Activated CD4-positive, CD25-positive, alpha-beta regulatory T cell (primary cell): Measurements from ENCODE around the gene BMPER.
"Not testable (repeated sequence)": the region's sequence is repeated elsewhere in the genome, so short reads cannot be mapped to it uniquely, and the experiment has no call there.

Experiments
- DNase-seq, 4 experiments: peaks; one replicate each; lab custom pipeline; 2025; lab: John Stamatoyannopoulos, UW

Gene BMPER

DNA sequence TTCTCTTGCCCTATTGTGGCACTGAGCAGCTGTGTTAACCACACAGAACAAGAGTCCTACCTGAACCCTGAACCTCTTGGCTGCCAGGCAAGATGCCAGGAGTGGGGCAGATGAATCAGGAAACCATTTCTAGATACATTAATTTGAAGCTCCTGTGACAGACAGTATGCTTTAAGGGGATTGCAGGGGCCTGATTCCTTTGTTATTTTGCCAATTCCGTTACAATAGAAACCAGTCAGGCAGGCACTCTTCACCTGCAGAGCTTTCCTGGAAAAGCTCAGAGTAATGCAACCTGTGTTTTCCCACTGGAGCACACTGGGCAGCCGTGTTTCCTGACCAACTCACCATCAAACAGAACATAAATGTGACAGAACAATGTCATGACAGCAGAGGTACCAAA is 233.1 kb downstream of the BMPER start:
- no peak for DNase-seq

- no peak for DNase-seq
Observed at GRCh38 chr7:34139086-34139485, 233.7 kb downstream of the BMPER start.

DNA sequence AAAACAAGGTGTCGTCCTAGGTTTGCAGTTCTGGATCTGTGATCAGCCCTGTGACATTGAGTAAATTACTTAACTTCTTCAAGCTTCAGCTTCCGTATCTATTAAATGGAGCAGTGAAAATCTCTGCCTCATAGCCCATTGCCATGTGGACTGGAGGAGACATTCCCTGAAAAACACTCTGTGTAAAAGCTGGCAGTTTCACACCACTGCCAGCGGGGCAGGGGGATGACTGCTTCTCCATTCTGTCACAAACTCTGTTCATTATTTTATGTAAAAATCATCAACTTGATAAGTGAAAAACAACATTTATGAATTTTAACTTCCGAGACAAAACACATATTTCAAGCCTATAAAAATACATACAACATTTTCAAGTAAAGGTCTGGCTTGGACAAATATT is 234.7 kb downstream of the BMPER start:
- DNase-seq = no peak

- no peak for DNase-seq
Observed at GRCh38 chr7:34143402-34143801, 238.1 kb downstream of the BMPER start.

DNA sequence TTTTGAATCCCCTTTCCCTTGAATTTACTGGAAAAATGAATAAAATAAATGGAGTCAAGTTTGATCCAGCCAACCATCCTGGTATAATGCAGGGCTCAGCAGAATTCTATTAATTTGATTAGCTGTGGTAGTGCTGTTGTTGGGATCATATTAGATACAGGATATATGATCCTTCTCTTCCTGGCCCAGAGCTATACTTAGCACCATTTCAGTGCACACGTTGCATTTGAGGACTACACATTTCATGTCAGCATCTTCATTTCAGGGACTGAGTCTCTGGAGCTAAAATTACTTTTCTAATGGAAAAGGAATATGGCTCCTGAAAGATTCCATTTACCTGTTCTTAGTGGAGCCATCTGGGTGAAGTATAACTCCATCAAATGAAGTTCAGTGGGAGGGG is 240.3 kb downstream of the BMPER start:
- DNase-seq = no peak

DNA sequence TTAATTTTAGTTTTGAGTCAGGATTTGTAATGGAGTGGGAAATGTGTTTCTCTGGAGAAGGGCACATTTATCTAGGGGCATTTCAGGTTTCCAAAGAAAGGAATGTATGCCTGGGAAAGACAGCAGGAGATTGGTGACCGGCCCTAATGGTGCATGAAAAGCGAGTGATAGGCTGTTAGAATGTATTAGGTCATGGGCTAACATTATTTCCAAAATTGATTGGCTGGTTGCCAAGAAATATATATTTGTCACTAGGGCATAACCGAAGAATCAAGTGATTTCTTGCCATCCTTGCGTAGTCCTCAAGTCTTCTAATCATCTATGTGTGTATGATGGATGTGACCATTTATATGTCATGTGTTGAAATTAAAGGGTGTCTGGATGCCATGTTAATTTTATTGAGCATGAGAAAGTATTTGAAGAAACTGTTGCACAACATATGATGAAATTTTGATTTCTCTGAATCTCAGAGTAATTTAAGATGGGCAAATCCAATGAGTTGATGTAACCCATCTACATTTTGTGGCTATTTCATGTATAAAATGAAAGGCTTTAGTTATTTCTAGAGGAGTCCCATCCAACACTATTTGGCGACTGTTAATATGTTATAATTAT is 248.4 kb downstream of the BMPER start:
- DNase-seq = no peak

DNA sequence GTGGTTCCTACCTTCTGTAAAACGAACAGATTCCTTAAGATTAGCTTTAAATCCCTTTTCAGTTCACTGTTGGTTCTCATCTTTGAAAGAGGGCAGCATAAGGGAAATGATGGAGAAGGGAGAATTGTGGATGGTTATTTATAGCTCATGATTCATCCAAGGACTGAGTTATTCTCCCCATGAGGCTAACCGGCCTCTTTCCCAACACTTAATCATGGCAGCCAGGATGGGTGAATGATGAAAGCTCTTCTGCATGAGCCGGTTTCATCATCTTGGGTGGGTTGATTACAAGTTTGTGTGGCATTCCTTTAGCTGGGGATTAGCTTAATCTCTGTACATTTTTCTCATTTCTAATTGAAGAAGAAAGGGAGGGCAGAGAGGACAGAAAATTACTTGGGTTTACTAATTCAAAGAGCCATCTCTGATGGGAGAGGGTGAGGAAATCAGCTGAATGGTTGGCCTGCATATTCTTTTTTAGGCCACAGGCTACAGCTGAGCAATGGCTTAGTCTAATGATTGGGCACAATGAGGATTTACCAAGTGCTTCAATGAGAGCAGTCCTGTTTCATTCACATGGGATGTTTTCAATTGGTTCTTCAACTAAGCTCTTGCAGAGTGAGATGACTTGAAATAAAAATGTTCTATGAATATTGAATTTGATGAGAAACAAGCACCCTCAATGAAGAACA is 250.0 kb downstream of the BMPER start:
- no peak for DNase-seq

DNA sequence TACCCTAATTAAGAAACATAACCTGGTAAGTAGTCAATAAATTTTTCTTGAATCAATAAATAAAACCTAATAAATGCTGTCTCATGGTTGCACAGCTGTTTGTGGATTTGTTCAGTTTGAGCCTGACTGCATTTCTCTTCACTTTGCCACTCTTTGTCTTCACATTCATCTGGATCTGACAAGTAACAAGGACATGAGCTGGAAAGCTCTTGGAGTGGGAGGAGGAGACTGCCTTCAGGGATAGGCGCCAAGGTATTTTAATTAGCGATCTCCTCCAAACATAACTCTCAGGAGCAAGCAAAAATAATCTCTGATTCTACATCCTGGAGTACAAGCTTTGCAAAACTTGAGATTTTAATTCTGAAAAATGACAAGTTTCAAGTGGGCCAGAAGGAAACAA is 251.0 kb downstream of the BMPER start:
- DNase-seq = no peak

DNA sequence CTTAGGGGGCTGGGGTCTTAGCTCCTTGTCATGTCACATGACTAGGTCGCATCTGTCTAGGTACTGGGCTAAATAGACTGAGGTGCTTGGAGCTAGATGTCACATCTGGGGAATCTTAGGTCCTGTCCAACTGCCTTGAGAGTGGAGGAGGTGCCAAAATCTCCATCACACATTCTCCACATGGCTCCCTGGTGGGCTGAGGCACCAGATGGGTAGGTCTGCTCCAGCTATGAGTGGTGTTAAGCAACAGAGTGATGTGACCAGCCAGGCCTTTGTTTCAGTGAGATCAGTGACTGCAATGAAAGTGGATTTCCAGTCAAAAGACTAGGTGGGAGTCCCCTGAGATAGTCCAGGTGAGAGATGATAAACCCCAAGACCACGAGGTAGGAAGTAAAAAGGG is 251.8 kb downstream of the BMPER start:
- no peak for DNase-seq

- DNase-seq = no peak
Observed at GRCh38 chr7:34158368-34159153, 253.2 kb downstream of the BMPER start.

DNA sequence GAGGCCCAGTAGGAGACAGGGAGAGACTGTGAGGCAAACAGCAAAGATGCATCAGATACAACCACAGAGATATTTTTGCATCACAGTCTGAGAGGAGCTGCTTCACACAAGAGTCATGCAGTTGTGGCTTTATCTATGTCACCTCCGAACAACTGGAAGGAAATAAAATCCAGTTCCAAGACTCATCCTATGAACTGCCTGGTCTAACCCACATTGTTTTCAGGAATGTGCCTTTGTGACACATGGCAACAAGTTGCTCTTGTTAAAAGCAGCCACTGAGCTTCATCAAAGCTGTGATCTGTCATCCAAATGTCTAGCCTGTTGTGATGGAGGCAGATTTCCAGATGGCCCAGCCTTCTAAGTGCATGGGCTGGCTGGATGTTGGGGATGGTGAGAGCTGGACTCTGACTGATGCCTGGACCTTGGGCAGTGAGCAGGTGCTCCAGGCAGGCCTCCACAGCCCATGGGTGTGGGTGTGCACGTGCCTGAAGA is 255.0 kb downstream of the BMPER start:
- no peak for DNase-seq

DNA sequence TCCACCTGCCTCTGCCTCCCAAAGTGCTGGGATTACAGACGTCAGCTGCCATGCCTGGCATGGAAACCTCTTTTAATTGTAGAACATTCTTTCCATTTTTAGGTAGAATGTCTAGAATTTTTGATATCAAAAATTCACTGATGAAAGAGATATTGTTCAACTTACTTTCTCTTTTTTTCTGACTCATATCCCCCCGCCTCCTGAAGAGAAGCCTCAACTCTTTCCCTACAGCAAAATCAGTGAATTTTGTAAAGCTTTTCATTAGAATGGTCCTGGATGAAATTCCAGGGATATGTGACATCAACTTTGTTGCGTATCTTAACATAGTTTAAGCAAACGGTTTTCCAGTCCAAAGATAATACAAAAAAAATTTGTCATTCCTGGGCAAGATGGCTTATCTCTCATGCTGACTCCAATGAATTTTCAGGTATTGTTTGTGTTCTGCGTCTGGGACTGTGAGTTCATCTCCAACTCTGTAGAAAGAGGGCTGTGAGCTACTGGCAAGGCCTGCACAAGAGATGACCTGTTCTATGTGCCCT is 256.8 kb downstream of the BMPER start:
- DNase-seq = no peak

GRCh38 chr7:34162677-34163076 is 257.3 kb downstream of the BMPER start:
- DNase-seq = no peak

DNA sequence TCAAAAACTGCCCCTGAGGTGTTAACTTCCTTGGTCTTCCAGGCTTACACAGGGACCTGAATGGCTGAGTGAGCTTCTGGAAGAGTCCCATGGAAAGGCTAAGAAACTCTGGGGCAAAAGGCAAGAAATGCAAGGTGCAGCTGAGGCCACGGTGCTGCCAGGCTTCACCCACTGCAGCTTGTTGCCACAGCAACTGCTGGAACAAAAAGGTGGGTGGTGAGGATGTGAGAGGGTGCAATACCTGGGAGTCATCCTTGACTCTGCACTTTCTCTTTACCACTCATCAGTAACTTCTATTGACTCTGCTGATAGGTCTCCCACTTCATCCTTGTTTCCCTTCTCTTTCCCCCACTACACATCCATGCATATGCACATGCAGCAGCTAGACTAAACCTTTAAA is 258.6 kb downstream of the BMPER start:
- no peak for DNase-seq

- no peak for DNase-seq
Observed at GRCh38 chr7:34165466-34165865, 260.1 kb downstream of the BMPER start.

DNA sequence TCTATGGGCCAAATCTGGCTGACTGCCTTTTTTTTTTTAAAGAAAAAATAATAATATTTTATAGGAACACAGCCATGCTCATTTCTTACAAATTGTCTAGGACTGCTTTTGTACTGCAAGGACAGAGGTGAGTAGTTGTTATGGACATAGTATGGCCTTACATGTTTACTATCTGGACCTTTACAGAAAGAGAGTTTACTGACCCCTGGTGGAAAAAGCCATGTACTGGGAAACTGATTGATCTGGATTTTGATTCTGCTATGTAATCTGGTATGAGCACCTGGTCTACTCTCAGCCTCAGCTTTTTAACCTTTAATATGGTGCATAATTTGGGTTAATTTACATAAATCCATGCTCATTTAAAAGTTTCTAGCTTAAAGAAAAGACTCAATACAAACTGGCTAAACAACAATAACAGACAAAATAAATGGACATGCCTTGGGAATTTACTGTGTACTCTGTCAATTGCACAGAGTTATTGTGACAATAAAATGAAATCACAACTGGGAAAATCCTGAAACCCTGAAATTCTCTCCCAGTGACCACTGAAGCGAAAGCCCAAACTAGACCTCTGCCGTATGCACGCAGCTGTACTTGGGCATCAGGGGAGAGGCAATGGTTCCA is 260.7 kb downstream of the BMPER start:
- no peak for DNase-seq

DNA sequence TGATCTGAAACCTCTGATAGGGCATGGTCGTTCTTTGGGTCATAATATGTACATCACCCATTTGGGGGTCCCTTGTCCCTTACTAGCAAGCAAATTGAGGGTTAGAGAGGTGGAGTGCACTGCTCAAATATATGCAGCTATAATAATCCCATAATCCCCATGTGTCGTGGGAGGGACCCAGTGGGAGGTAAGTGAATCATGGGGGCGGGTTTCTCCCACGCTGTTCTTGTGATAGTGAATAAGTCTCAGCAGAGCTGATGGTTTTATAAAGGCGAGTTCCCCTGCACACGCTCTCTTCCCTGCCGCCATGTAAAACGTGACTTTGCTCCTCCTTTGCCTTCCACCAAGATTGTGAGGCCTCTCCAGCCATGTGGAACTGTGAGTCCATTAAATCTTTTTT is 262.7 kb downstream of the BMPER start:
- DNase-seq = no peak

- not testable (repeated sequence) for DNase-seq
Observed at GRCh38 chr7:34174688-34175616, 269.6 kb downstream of the BMPER start.

- DNase-seq = no peak
Observed at GRCh38 chr7:34175837-34176236, 270.5 kb downstream of the BMPER start.

GRCh38 chr7:34177476-34177875 is 272.1 kb downstream of the BMPER start:
- DNase-seq = no peak

GRCh38 chr7:34181271-34181958 is 276.1 kb downstream of the BMPER start:
- no peak for DNase-seq
